OCI-LY3 (cell line): ENCODE data around the gene SMAD6.

ENCODE experiments used
- H2AFZ ChIP-seq: fragments of 200-600, 300-600 bp; shearing (Covaris generic); 2 replicates; pipeline ENCODE4 v1.6.0; 2014; ENCODE audit warnings: antibody characterized with exemption, low read depth, low read length
- H3K27ac ChIP-seq: fragments of 200-600, 300-600 bp; sonication (generic); 2 replicates; pipeline ENCODE4 v1.5.1; 2014; ENCODE audit warnings: mild to moderate bottlenecking, low read length, moderate library complexity, mixed read lengths
- H3K27me3 ChIP-seq: fragments of 200-600, 300-600 bp; sonication (generic); 2 replicates; pipeline ENCODE4 v1.6.1; 2014; ENCODE audit warnings: low read depth, low read length, mixed read lengths
- H3K36me3 ChIP-seq: fragments of 200-600, 300-600 bp; sonication (generic); replicated peaks from 2 replicates; pipeline ENCODE3; 2014; ENCODE audit warnings: low read depth, low read length, mixed read lengths
- H3K4me1 ChIP-seq: fragments of 300-600, 200-600 bp; sonication (generic); 2 replicates; pipeline ENCODE4 v1.6.1; 2014; ENCODE audit warnings: low read length, mixed read lengths
- H3K4me2 ChIP-seq: fragments of 200-600, 300-600 bp; sonication (generic); 2 replicates; pipeline ENCODE4 v1.6.1; 2014; ENCODE audit warnings: low read length, mixed read lengths
- H3K4me3 ChIP-seq: fragments of 300-600, 200-600 bp; sonication (generic); 2 replicates; pipeline ENCODE4 v1.5.1; 2014; ENCODE audit warnings: antibody characterized with exemption, mild to moderate bottlenecking, low read length, moderate library complexity
- H3K79me2 ChIP-seq: fragments of 300-600, 200-600 bp; shearing (Covaris generic); 2 replicates; pipeline ENCODE4 v1.6.1; 2014; ENCODE audit warnings: mild to moderate bottlenecking, low read length, mixed read lengths
- H3K9ac ChIP-seq: fragments of 300-600, 200-600 bp; shearing (Covaris generic); 2 replicates; pipeline ENCODE4 v1.6.0; 2014; ENCODE audit warnings: mild to moderate bottlenecking, low read length, moderate library complexity
- H3K9me3 ChIP-seq: fragments of 200-600, 300-600 bp; shearing (Covaris generic); 2 replicates; pipeline ENCODE4 v1.6.1; 2014; ENCODE audit warnings: low read length, mixed read lengths; ENCODE audit not compliant: insufficient read depth
- H4K20me1 ChIP-seq: fragments of 200-600, 300-600 bp; sonication (generic); 2 replicates; pipeline ENCODE4 v1.6.1; 2016; ENCODE audit warnings: low read length, mixed read lengths; ENCODE audit not compliant: insufficient read depth
- CTCF ChIP-seq: fragments of 200-600, 300-600 bp; sonication (generic); IDR thresholded peaks from 2 replicates; pipeline ENCODE4 v1.5.1; 2014; ENCODE audit warnings: antibody characterized with exemption, low read length, low read depth
- EZH2phosphoT487 ChIP-seq: fragments of 200-600 bp; shearing (Covaris generic); IDR thresholded peaks from 2 replicates; pipeline ENCODE4 v1.6.1; 2018; ENCODE audit warnings: antibody characterized with exemption, mixed run types, low read depth

The SMAD6 gene

GRCh38 chr15:66780973-66781718 lies 79.1 kb downstream of the SMAD6 start:
- Histone ChIP-seq H3K4me2 (no peak overlapping the region), H3K36me3 (no peaks in the 10 kb centered on the region), H3K27me3 (no peaks in the 10 kb centered on the region), H2AFZ (no peak overlapping the region), H3K79me2 (no peaks in the 10 kb centered on the region), H3K9ac (no peak overlapping the region), H3K9me3 (no peaks in the 10 kb centered on the region), H4K20me1 (no peaks in the 10 kb centered on the region), H3K27ac (no peak overlapping the region), H3K4me3 (no peak overlapping the region), H3K4me1 (peaks cover 2% of the 10 kb centered on the region; the same call in 1 of the 2 replicates)
- no peak for TF ChIP-seq EZH2phosphoT487
- TF ChIP-seq CTCF, result no peak

DNA sequence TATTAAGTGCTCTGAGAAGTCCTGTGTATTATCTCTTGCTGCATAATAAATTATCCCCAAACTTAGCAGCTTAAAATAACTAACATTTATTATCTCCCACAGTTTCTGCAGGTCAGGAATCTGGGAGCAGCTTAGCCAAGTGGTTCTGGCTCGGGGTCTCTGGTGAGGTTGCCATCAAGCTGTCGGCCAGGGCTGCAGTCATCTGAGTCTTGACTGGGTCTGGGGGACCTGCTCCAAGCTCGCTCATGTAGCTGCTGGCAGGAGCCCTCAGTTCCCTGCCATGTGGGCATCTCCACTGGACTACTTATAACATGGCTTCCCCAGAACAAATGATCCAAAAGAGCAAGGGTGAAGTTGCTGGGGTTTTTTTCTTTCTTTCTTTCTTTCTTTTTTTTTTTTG lies 80.7 kb downstream of the SMAD6 start:
- Histone ChIP-seq H3K27me3 (no peaks in the 10 kb centered on the region), H3K4me3 (no peak overlapping the region), H3K36me3 (no peaks in the 10 kb centered on the region), H3K9ac (no peak overlapping the region), H3K79me2 (no peaks in the 10 kb centered on the region), H3K27ac (no peak overlapping the region), H3K4me1 (no peaks in the 10 kb centered on the region), H3K4me2 (no peak overlapping the region), H3K9me3 (no peaks in the 10 kb centered on the region), H4K20me1 (no peaks in the 10 kb centered on the region), H2AFZ (no peak overlapping the region)
- no peak for TF ChIP-seq CTCF

DNA sequence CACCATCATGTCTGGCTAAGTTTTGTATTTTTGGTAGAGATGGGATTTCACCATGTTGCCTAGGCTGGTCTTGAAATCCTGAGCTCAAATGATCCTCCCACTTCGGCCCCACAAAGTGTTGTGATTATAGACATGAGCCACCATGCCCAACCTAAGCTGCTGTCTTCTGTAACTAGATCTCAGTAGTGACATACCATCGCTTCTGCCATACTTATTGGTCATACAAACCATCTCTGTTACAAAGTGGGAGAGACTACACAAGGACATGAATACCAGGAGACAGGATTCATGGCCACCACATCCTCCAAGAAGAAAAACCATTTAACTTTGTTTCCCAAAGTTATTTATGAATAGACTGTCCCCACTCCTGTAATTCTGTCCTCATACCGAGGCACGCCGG lies 81.3 kb downstream of the SMAD6 start:
- H3K79me2 ChIP-seq, result no peaks in the 10 kb centered on the region
- no peaks in the 10 kb centered on the region for H3K36me3 ChIP-seq
- no peak overlapping the region for H3K9ac ChIP-seq
- no peak overlapping the region for H3K4me2 ChIP-seq
- H4K20me1 ChIP-seq, result no peaks in the 10 kb centered on the region
- H3K4me1 ChIP-seq, result no peaks in the 10 kb centered on the region
- H3K27me3 ChIP-seq, result no peaks in the 10 kb centered on the region
- no peak overlapping the region for H3K4me3 ChIP-seq
- no peak overlapping the region for H3K27ac ChIP-seq
- H2AFZ ChIP-seq, result no peak overlapping the region
- no peak for TF ChIP-seq EZH2phosphoT487
- no peak for TF ChIP-seq CTCF
- no peaks in the 10 kb centered on the region for H3K9me3 ChIP-seq

- TF ChIP-seq EZH2phosphoT487 (no peak), CTCF (no peak)
- Histone ChIP-seq H3K9me3 (no peaks in the 10 kb centered on the region), H3K27ac (no peak overlapping the region), H3K4me3 (no peak overlapping the region), H2AFZ (no peak overlapping the region), H3K9ac (no peak overlapping the region), H3K4me2 (no peak overlapping the region), H3K36me3 (no peaks in the 10 kb centered on the region), H4K20me1 (no peaks in the 10 kb centered on the region), H3K4me1 (no peaks in the 10 kb centered on the region), H3K27me3 (no peaks in the 10 kb centered on the region), H3K79me2 (no peaks in the 10 kb centered on the region)
Measured at GRCh38 chr15:66783725-66784124, 81.7 kb downstream of the SMAD6 start.
